ENCODE measurements around the gene CCL1.

DNA sequence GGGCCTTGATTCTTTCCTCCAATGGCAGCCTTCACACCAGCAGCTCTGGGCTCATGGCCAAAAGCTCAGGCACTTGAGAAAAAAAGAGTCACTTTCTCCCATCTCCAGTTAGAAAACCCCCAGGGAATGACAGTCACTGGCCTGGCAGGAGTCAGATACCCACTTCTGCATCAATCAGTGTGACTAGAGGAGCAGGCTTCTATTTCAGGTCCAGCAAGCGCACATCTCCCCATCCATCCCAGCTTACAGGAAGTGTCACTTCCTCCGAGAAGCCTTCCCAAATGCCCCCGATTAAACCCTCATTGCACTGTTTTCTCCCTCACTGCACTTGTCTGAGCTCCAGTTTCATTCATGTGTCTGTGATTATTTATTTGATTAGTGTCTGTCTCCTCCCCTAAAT lies 30.4 kb upstream of the CCL1 start:
- TF ChIP-seq, protein P1, sequence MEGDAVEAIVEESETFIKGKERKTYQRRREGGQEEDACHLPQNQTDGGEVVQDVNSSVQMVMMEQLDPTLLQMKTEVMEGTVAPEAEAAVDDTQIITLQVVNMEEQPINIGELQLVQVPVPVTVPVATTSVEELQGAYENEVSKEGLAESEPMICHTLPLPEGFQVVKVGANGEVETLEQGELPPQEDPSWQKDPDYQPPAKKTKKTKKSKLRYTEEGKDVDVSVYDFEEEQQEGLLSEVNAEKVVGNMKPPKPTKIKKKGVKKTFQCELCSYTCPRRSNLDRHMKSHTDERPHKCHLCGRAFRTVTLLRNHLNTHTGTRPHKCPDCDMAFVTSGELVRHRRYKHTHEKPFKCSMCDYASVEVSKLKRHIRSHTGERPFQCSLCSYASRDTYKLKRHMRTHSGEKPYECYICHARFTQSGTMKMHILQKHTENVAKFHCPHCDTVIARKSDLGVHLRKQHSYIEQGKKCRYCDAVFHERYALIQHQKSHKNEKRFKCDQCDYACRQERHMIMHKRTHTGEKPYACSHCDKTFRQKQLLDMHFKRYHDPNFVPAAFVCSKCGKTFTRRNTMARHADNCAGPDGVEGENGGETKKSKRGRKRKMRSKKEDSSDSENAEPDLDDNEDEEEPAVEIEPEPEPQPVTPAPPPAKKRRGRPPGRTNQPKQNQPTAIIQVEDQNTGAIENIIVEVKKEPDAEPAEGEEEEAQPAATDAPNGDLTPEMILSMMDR (IDR thresholded peaks at IDR 0.05), result no peak
- no peak for TF ChIP-seq POLR2A (IDR thresholded peaks at IDR 0.05)
